ENCODE measurements around the gene OXTR. TPM values are rescaled to one million over a fixed set of nuclear protein-coding genes. Genes with fewer than 3 reads are reported as not detected.

OXTR gene
- total and polyA plus RNA-seq, 2 experiments from 2014 or later, result 0.97 to 1.9 TPM

GRCh38 chr3:8784676-8785435 is 15.4 kb upstream of the OXTR start:
- H3K27ac ChIP-seq, result no peak overlapping the region
- peaks cover 4% of the 10 kb centered on the region for H3K9me3 ChIP-seq (ENCODE audit: low read depth)
- no peaks in the 10 kb centered on the region for H3K4me1 ChIP-seq (ENCODE audit: insufficient read depth)
- no peak overlapping the region for H3K4me2 ChIP-seq
- no peak overlapping the region for H3K4me3 ChIP-seq
- no peaks in the 10 kb centered on the region for H3K9me2 ChIP-seq (replicated peaks; ENCODE audit: insufficient read depth)
- 91% methylated on average over 3 of the region's 3 CpGs for WGBS (ENCODE audit: low lambda C conversion rate, missing lambda C conversion rate)
- TF ChIP-seq EZH2 (IDR thresholded peaks at IDR 0.05; ENCODE audit: borderline replicate concordance) (no peak), CTCF (IDR thresholded peaks at IDR 0.05; ENCODE audit: poor library complexity) (no peak), EZH2phosphoT487 (IDR thresholded peaks at IDR 0.05; ENCODE audit: low read depth, severe bottlenecking, unreplicated experiment) (no peak)
- H3K79me2 ChIP-seq, result no peaks in the 10 kb centered on the region
- H2AFZ ChIP-seq, result no peak overlapping the region
- H4K20me1 ChIP-seq (ENCODE audit: insufficient read depth, poor library complexity, severe bottlenecking), result no peaks in the 10 kb centered on the region
- DNase-seq (ENCODE audit: low spot score), result no peak
- H3K36me3 ChIP-seq (replicated peaks; ENCODE audit: insufficient read depth, low read depth), result no peaks in the 10 kb centered on the region
- no peaks in the 10 kb centered on the region for H3K27me3 ChIP-seq

- no peak for DNase-seq (ENCODE audit: low spot score)
Measured at GRCh38 chr3:8780279-8780678, 10.9 kb upstream of the OXTR start.

DNA sequence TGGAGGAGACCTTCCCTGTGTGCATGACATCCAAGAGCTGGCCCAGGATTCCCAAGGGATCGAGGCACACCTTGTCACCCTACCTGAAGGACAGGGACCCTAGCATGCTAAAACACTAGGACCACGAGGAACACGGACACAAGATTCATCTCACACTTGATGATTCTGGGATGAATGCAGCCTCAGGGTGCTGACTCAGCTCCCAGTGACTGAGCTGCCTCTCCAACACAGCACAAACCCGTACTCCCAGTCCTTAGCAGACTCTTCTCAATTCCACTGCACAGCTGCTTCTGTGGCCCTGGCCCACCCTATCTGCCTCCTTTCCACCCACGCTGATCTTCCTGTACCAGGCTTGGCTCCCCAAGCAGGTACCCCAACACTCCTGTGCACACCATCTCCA is 9.1 kb upstream of the OXTR start:
- Histone ChIP-seq H2AFZ (no peak overlapping the region), H3K4me1 (ENCODE audit: insufficient read depth) (no peaks in the 10 kb centered on the region), H4K20me1 (ENCODE audit: insufficient read depth, poor library complexity, severe bottlenecking) (no peaks in the 10 kb centered on the region), H3K27ac (no peak overlapping the region), H3K4me3 (no peak overlapping the region), H3K4me2 (no peak overlapping the region), H3K79me2 (no peaks in the 10 kb centered on the region), H3K9me2 (replicated peaks; ENCODE audit: insufficient read depth) (no peaks in the 10 kb centered on the region), H3K27me3 (no peaks in the 10 kb centered on the region), H3K36me3 (replicated peaks; ENCODE audit: insufficient read depth, low read depth) (no peaks in the 10 kb centered on the region), H3K9me3 (ENCODE audit: low read depth) (no peaks in the 10 kb centered on the region)
- TF ChIP-seq EZH2phosphoT487 (IDR thresholded peaks at IDR 0.05; ENCODE audit: low read depth, severe bottlenecking, unreplicated experiment) (no peak), EZH2 (IDR thresholded peaks at IDR 0.05; ENCODE audit: borderline replicate concordance) (no peak), CTCF (IDR thresholded peaks at IDR 0.05; ENCODE audit: poor library complexity) (no peak)
- 82% methylated on average over 5 of the region's 5 CpGs for WGBS (ENCODE audit: low lambda C conversion rate, missing lambda C conversion rate)
- DNase-seq (ENCODE audit: low spot score), result no peak

More at GRCh38 chr3:8780279-8780678, 10.9 kb upstream of the OXTR start:
- H3K36me3 ChIP-seq (replicated peaks; ENCODE audit: insufficient read depth, low read depth), result no peaks in the 10 kb centered on the region
- H3K79me2 ChIP-seq, result no peaks in the 10 kb centered on the region
- no peak overlapping the region for H3K4me3 ChIP-seq
- no peaks in the 10 kb centered on the region for H3K9me3 ChIP-seq (ENCODE audit: low read depth)
- TF ChIP-seq EZH2 (IDR thresholded peaks at IDR 0.05; ENCODE audit: borderline replicate concordance), result no peak
- no peak for TF ChIP-seq CTCF (IDR thresholded peaks at IDR 0.05; ENCODE audit: poor library complexity)
- TF ChIP-seq EZH2phosphoT487 (IDR thresholded peaks at IDR 0.05; ENCODE audit: low read depth, severe bottlenecking, unreplicated experiment), result no peak
- no peak overlapping the region for H3K4me2 ChIP-seq
- no peak overlapping the region for H2AFZ ChIP-seq
- no peaks in the 10 kb centered on the region for H3K9me2 ChIP-seq (replicated peaks; ENCODE audit: insufficient read depth)
- no peaks in the 10 kb centered on the region for H3K4me1 ChIP-seq (ENCODE audit: insufficient read depth)
- no peaks in the 10 kb centered on the region for H3K27me3 ChIP-seq
- no peak overlapping the region for H3K27ac ChIP-seq
- no peaks in the 10 kb centered on the region for H4K20me1 ChIP-seq (ENCODE audit: insufficient read depth, poor library complexity, severe bottlenecking)

Measured in hepatocyte (in vitro differentiated cells).